Stomach smooth muscle (tissue), 2 donors: ENCODE data around the gene TPCN2.

Experiments
- H3K27ac ChIP-seq: one replicate; pipeline ENCODE4 v1.7.0; 2013; ENCODE audit warnings: mild to moderate bottlenecking, low read length, inconsistent platforms
- H3K27me3 ChIP-seq, 2 donors: one replicate each; pipeline ENCODE4 v1.7.0; 2013; ENCODE audit warnings: low read length in 2 of 2; ENCODE audit not compliant: insufficient read depth in 2 of 2, control insufficient read depth in 1 of 2
- H3K36me3 ChIP-seq, 2 donors: one replicate each; pipeline ENCODE4 v1.7.0; 2013; ENCODE audit warnings: low read length in 2 of 2; ENCODE audit not compliant: control insufficient read depth in 2 of 2, insufficient read depth in 2 of 2
- H3K4me1 ChIP-seq: one replicate; pipeline ENCODE4 v1.7.0; 2013; ENCODE audit warnings: low read length; ENCODE audit not compliant: control insufficient read depth, insufficient read depth
- H3K4me3 ChIP-seq, 2 donors: one replicate each; pipeline ENCODE4 v1.7.0; 2013; ENCODE audit warnings: low read length in 2 of 2
- H3K9ac ChIP-seq, 2 donors: one replicate each; pipeline ENCODE4 v1.7.0; 2013; ENCODE audit warnings: low read length in 2 of 2, mild to moderate bottlenecking in 1 of 2
- H3K9me3 ChIP-seq, 2 donors: one replicate each; pipeline ENCODE4 v1.7.0; 2013; ENCODE audit warnings: low read length in 2 of 2; ENCODE audit not compliant: control insufficient read depth in 2 of 2
- donor health status: healthy.
- donor health status: Pancreatic carcinoma.

TPCN2 gene

GRCh38 chr11:69059429-69059828, 10.7 kb downstream of the TPCN2 start:
- Histone ChIP-seq H3K27ac (no peak overlapping the region), H3K36me3 (peaks cover 25 to 56% of the 10 kb centered on the region in 2 donors)

GRCh38 chr11:69059985-69060384, 11.3 kb downstream of the TPCN2 start:
- H3K9ac ChIP-seq, result no peak overlapping the region
- no peaks in the 10 kb centered on the region for H3K9me3 ChIP-seq
- peaks cover 24% of the 10 kb centered on the region for H3K4me1 ChIP-seq
- peaks cover 23 to 55% of the 10 kb centered on the region in 2 donors for H3K36me3 ChIP-seq
- no peak overlapping the region for H3K4me3 ChIP-seq
- H3K27ac ChIP-seq, result no peak overlapping the region
- no peaks in the 10 kb centered on the region for H3K27me3 ChIP-seq

More at GRCh38 chr11:69059429-69059828, 10.7 kb downstream of the TPCN2 start:
- Histone ChIP-seq H3K9ac (no peak overlapping the region), H3K9me3 (no peaks in the 10 kb centered on the region), H3K4me3 (no peak overlapping the region), H3K27me3 (no peaks in the 10 kb centered on the region), H3K4me1 (peaks cover 30% of the 10 kb centered on the region)

GRCh38 chr11:69060806-69061712, 12.3 kb downstream of the TPCN2 start:
- Histone ChIP-seq H3K27me3 (no peaks in the 10 kb centered on the region), H3K4me3 (no peak overlapping the region), H3K9me3 (no peaks in the 10 kb centered on the region), H3K9ac (no peak overlapping the region), H3K27ac (no peak overlapping the region), H3K4me1 (peaks cover 22% of the 10 kb centered on the region), H3K36me3 (peaks cover 20 to 49% of the 10 kb centered on the region in 2 donors)

GRCh38 chr11:69061713-69062053, 13.0 kb downstream of the TPCN2 start:
- no peak overlapping the region for H3K4me3 ChIP-seq
- H3K27me3 ChIP-seq, result no peaks in the 10 kb centered on the region
- no peak overlapping the region for H3K27ac ChIP-seq
- no peaks in the 10 kb centered on the region for H3K9me3 ChIP-seq
- peaks cover 26% of the 10 kb centered on the region for H3K4me1 ChIP-seq
- H3K36me3 ChIP-seq, result peaks cover 20 to 49% of the 10 kb centered on the region in 2 donors
- H3K9ac ChIP-seq, result no peak overlapping the region

GRCh38 chr11:69062169-69062855, 13.6 kb downstream of the TPCN2 start:
- peaks cover 18 to 46% of the 10 kb centered on the region in 2 donors for H3K36me3 ChIP-seq

GRCh38 chr11:69062873-69063651, 14.3 kb downstream of the TPCN2 start:
- H3K36me3 ChIP-seq, result peaks cover 12 to 48% of the 10 kb centered on the region in 2 donors
- H3K4me1 ChIP-seq, result peaks cover 26% of the 10 kb centered on the region
- no peak overlapping the region for H3K4me3 ChIP-seq
- no peak overlapping the region for H3K27ac ChIP-seq
- no peak overlapping the region for H3K9ac ChIP-seq
- no peaks in the 10 kb centered on the region for H3K9me3 ChIP-seq
- no peaks in the 10 kb centered on the region for H3K27me3 ChIP-seq

More at GRCh38 chr11:69062169-69062855, 13.6 kb downstream of the TPCN2 start:
- H3K4me1 ChIP-seq, result peaks cover 26% of the 10 kb centered on the region
- H3K9ac ChIP-seq, result no peak overlapping the region
- no peak overlapping the region for H3K4me3 ChIP-seq
- H3K9me3 ChIP-seq, result no peaks in the 10 kb centered on the region
- H3K27me3 ChIP-seq, result no peaks in the 10 kb centered on the region
- no peak overlapping the region for H3K27ac ChIP-seq

- Histone ChIP-seq H3K4me1 (peaks cover 26% of the 10 kb centered on the region), H3K9me3 (no peaks in the 10 kb centered on the region), H3K9ac (no peak overlapping the region), H3K27me3 (no peaks in the 10 kb centered on the region), H3K36me3 (peaks cover 9 to 42% of the 10 kb centered on the region in 2 donors), H3K4me3 (no peak overlapping the region), H3K27ac (no peak overlapping the region)
These were observed 15.0 kb downstream of the TPCN2 start for GRCh38 chr11:69063652-69064260.

- no peak overlapping the region for H3K27ac ChIP-seq
- peaks cover 6 to 38% of the 10 kb centered on the region in 2 donors for H3K36me3 ChIP-seq
- no peak overlapping the region for H3K4me3 ChIP-seq
- no peaks in the 10 kb centered on the region for H3K27me3 ChIP-seq
- H3K9me3 ChIP-seq, result no peaks in the 10 kb centered on the region
- peaks cover 26% of the 10 kb centered on the region for H3K4me1 ChIP-seq
- H3K9ac ChIP-seq, result no peak overlapping the region
These were observed 15.7 kb downstream of the TPCN2 start for GRCh38 chr11:69064394-69064957.

- H3K9me3 ChIP-seq, result no peaks in the 10 kb centered on the region
- peak overlapping the region; percentile 55 for H3K27ac ChIP-seq
- H3K4me3 ChIP-seq, result no peak overlapping the region
- H3K36me3 ChIP-seq, result peaks cover 5 to 33% of the 10 kb centered on the region in 2 donors
- H3K9ac ChIP-seq, result no peak overlapping the region
- peaks cover 24% of the 10 kb centered on the region for H3K4me1 ChIP-seq
- no peaks in the 10 kb centered on the region for H3K27me3 ChIP-seq
These were observed 16.5 kb downstream of the TPCN2 start for GRCh38 chr11:69065147-69065710.
